ENCODE data around the gene UGT3A2.

The UGT3A2 gene

GRCh38 chr5:36054647-36055046, 12.0 kb downstream of the UGT3A2 start:
- H3K27ac ChIP-seq, result no peak overlapping the region
- TF ChIP-seq ZFX (IDR thresholded peaks at IDR 0.05; ENCODE audit: borderline replicate concordance) (no peak), CTCF (IDR thresholded peaks at IDR 0.05) (no peak)

DNA sequence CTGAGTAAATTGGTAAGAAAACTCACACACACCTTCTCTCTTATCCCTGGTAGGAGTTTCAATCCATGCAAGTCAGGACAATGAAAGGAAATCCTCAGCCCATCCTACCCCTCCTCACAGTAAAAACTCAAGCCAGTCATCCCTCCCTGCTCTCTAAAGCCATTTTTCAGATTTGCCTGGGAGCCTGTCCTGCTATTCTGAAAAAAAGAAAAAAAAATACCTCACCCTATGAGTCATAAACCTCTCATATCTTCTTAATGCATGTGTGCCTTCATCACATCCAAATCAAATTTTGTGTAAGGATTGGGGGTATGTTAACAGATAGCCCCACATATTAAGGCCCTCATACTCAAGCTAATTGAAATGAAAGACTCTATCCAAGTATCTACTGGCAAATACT, 14.1 kb downstream of the UGT3A2 start:
- TF ChIP-seq CTCF (IDR thresholded peaks at IDR 0.05), result no peak
- H3K27ac ChIP-seq, result no peak overlapping the region

DNA sequence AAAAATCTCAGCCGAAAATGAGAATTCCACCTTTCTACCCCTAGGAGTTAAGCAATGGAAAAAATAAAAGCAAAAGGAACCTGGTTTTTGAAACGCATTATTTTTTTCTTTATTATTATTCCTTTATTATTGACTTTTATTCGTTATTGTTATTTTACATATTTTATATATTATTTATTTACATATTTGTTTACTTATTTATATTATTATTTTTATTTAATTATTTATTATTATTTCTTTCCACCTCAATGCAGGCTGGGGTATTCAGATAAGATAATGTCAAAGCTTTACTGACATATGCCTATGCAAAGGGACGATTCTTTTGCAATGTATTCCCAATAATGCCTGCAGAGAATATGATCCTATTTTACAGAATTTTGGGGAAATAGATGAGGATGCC, 16.7 kb downstream of the UGT3A2 start:
- H3K27ac ChIP-seq, result no peak overlapping the region
- TF ChIP-seq ZFX (IDR thresholded peaks at IDR 0.05; ENCODE audit: borderline replicate concordance), result no peak
- TF ChIP-seq CTCF (IDR thresholded peaks at IDR 0.05), result no peak

DNA sequence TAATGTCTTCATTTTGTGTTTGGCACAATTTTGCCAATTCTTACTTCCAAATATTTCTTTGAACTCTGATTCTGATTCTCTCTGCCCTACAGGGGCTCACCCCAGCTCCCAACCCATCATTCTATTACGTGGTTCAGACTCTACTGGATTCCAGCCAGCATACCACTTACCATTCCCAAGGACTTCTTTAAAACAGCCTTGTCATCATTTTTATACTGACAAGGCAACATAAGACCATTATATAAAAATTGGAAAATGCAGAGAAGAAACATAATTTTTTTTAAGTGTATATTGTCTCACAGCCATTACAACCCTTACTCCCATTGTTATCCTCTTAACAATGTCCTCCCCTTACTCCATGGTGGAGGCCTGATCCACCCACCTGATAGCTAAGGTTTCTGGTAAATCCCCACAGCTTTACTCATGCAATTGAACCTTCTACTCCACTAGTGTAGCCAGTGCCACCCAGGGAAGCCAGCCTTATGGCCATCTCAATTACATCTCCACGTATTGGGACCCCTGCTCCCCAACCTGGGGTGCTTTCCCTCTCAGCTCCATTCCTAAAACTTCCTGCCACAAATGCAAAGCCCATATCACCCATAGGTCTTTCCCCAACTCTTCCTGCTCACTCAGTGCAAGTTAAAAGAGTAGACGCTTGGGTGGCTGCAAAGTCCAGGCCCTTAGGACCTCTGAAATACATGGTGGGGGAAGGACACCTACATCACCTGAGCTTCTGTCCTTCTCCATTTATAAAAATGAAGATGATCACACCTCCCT, 19.1 kb downstream of the UGT3A2 start:
- no peak overlapping the region for H3K27ac ChIP-seq
- no peak for TF ChIP-seq ZFX (IDR thresholded peaks at IDR 0.05; ENCODE audit: borderline replicate concordance)
- no peak for TF ChIP-seq CTCF (IDR thresholded peaks at IDR 0.05)

DNA sequence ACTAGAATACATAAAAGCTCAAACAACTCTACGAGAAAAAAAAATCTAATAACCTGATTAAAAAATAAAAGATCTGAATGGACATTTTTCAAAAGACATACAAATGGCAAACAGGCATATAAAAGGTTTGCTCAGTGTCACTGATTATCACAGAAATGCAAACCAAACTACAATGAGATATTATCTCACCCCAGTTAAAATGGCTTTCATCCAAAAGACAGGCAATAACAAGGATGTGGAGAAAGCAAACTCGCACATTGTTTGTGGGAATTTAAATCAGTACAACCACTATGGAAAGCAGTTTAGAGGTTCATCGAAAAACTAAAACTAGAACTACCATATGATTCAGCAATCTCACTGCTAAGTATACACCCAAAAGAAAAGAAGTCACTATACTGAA, 20.8 kb downstream of the UGT3A2 start:
- TF ChIP-seq CTCF (IDR thresholded peaks at IDR 0.05), result no peak
- no peak for TF ChIP-seq ZFX (IDR thresholded peaks at IDR 0.05; ENCODE audit: borderline replicate concordance)
- no peak overlapping the region for H3K27ac ChIP-seq

- no peak overlapping the region for H3K27ac ChIP-seq
- TF ChIP-seq ZFX (IDR thresholded peaks at IDR 0.05; ENCODE audit: borderline replicate concordance) (no peak), CTCF (IDR thresholded peaks at IDR 0.05) (0 out of 2 replicates have a peak, but pooled peaks have one; percentile 11)
Observed at GRCh38 chr5:36041537-36041845, 25.2 kb downstream of the UGT3A2 start.

DNA sequence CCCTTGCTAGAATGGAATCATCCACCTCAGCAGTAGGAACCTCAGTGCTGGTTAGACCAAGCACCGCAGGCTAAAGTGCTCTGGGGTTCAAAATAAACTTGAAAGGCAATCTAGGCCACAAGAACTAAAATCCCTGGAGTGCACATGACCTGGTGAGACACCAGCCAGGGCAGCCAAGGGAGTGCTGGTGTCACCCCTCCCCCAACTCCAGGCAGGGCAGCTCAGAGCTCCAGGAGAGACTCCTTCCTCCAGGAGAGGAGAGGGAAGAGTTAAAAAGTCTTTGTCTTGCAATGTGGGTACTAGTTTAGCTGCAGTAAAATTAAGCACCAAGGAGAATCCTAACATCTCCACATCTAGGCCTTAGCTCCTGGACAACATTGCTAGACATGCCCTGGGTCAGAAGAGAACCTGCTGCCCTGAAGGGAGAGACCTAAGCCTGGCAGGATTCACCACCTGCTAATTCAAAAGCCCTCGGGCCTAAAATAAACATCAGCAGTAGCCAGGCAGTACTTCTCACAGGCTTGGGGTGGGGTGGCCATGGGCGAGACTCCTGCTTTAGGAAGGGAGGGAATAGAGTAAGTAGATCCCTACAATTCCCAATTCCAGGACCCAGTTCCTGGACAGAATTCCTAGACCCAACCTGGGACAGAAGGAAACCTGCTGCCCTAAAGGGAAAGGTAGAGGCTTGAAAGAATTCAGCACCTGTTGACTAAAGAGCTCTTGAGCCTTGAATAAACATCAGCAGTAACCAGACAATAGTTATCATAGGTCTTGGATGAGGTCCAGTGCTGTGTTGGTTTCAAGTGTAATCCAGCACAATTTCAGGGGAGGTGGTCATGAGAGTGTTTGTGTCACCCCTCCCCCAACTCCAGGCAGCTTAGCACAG, 25.8 kb downstream of the UGT3A2 start:
- H3K27ac ChIP-seq, result no peak overlapping the region
- TF ChIP-seq ZFX (IDR thresholded peaks at IDR 0.05; ENCODE audit: borderline replicate concordance), result no peak

Data from 22Rv1 (cell line).